GM18517 (cell line): Measurements from ENCODE around the gene COL20A1.

Experiments
- ATAC-seq: cut with Tn5 transposase; IDR thresholded peaks from one replicate; pipeline ENCODE4 v1.9.1; 2021; ENCODE audit warnings: mild to moderate bottlenecking, moderate library complexity; ENCODE audit not compliant: unreplicated experiment

COL20A1 gene

GRCh38 chr20:63359937-63360849 lies 67.2 kb downstream of the COL20A1 start:
- no peak for ATAC-seq

GRCh38 chr20:63360850-63361518 lies 68.0 kb downstream of the COL20A1 start, which contains the start of gene CHRNA4:
Gene CHRNA4 (minus strand): TSS chr20:63361349. CDS start chr20:63361165, 184 bp downstream.
- no peak for ATAC-seq

GRCh38 chr20:63361519-63362435 lies 68.8 kb downstream of the COL20A1 start:
- no peak for ATAC-seq

GRCh38 chr20:63362436-63363009 lies 69.5 kb downstream of the COL20A1 start:
- ATAC-seq, result no peak

GRCh38 chr20:63363013-63363957 lies 70.3 kb downstream of the COL20A1 start:
- no peak for ATAC-seq

- ATAC-seq, result no peak
These were observed 71.1 kb downstream of the COL20A1 start for GRCh38 chr20:63363981-63364561.

GRCh38 chr20:63364801-63365585 lies 72.0 kb downstream of the COL20A1 start:
- no peak for ATAC-seq

- ATAC-seq, result no peak
These were observed 72.8 kb downstream of the COL20A1 start for GRCh38 chr20:63365601-63366389.

- no peak for ATAC-seq
These were observed 73.7 kb downstream of the COL20A1 start for GRCh38 chr20:63366390-63367365.

GRCh38 chr20:63367446-63368055 lies 74.6 kb downstream of the COL20A1 start:
- ATAC-seq, result no peak

GRCh38 chr20:63368151-63368550 lies 75.2 kb downstream of the COL20A1 start:
- ATAC-seq, result no peak

GRCh38 chr20:63369024-63369530 lies 76.1 kb downstream of the COL20A1 start:
- ATAC-seq, result no peak

GRCh38 chr20:63369724-63370617 lies 77.0 kb downstream of the COL20A1 start:
- ATAC-seq, result no peak

- no peak for ATAC-seq
These were observed 77.7 kb downstream of the COL20A1 start for GRCh38 chr20:63370618-63371187.
